ENCODE results near the gene CYTL1.

GRCh38 chr4:5041699-5042098 is 22.4 kb upstream of the CYTL1 start:
- TF ChIP-seq CTCF (IDR thresholded peaks at IDR 0.05) (no peak), POLR2A (IDR thresholded peaks at IDR 0.05) (no peak)

Measured in right lobe of liver (tissue), 4 donors.